GM19328 (cell line): ENCODE data around the gene TBCB.
"Not testable (repeated sequence)": the region's sequence is repeated elsewhere in the genome, so short reads cannot be mapped to it uniquely, and the experiment has no call there.

Experiments used
- ATAC-seq: cut with Tn5 transposase; IDR thresholded peaks from one replicate; pipeline ENCODE4 v1.9.1; 2021; ENCODE audit warnings: mild to moderate bottlenecking, moderate library complexity; ENCODE audit not compliant: unreplicated experiment

The TBCB gene

GRCh38 chr19:36169084-36169760 is 54.0 kb downstream of the TBCB start:
- no peak for ATAC-seq

GRCh38 chr19:36172852-36173251 is 57.6 kb downstream of the TBCB start:
- no peak for ATAC-seq

- ATAC-seq = not testable (repeated sequence)
Measured at GRCh38 chr19:36173846-36174245, 58.6 kb downstream of the TBCB start.
